ENCODE measurements around the gene FZR1.

GRCh38 chr19:3521104-3521445 lies 15.0 kb downstream of the FZR1 start:
- TF ChIP-seq CTCF (IDR thresholded peaks at IDR 0.05; ENCODE audit: borderline replicate concordance, extremely low read depth, low read length, poor library complexity, severe bottlenecking), result no peak
- TF ChIP-seq EZH2 (IDR thresholded peaks at IDR 0.05; ENCODE audit: borderline replicate concordance, low read depth, low read length, severe bottlenecking), result no peak

All from DND-41 (cell line).